ENCODE measurements around the gene PLCG1. TPM values are rescaled to one million over a fixed set of nuclear protein-coding genes. Genes with fewer than 3 reads are reported as not detected.

PLCG1 gene
- total RNA-seq, 2 experiments from 2014 or later: 395 to 443 TPM

DNA sequence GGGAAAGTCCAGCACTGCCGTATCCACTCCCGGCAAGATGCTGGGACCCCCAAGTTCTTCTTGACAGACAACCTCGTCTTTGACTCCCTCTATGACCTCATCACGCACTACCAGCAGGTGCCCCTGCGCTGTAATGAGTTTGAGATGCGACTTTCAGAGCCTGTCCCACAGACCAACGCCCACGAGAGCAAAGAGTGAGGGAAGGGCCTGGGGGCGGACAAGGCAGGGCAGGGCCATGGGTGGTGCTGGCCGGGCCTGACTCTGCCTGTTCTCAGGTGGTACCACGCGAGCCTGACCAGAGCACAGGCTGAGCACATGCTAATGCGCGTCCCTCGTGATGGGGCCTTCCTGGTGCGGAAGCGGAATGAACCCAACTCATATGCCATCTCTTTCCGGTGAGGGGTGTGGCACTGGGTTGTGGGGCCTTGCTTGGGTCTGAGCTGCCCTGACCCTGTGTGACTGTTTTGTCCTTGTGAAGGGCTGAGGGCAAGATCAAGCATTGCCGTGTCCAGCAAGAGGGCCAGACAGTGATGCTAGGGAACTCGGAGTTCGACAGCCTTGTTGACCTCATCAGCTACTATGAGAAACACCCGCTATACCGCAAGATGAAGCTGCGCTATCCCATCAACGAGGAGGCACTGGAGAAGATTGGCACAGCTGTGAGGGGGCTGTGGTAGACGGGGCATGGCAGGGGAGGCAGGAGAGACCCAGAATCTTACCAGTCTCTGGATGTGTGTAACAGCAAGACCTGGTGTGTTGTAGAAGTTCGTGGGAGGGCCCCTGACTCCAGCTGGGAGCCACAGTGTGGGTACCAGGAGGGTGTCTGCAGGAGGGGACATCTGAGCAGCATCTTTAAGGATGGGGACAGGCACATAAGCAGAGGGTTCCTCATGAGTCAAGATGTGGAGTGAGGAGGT lies 29.1 kb downstream of the PLCG1 start:
- Mint-ChIP-seq H3K27ac (no peak overlapping the region), H3K4me3 (no peak overlapping the region), H3K4me1 (peaks cover 55% of the 10 kb centered on the region), H3K9me3 (no peaks in the 10 kb centered on the region), H3K27me3 (no peaks in the 10 kb centered on the region), H3K36me3 (ENCODE audit: low read depth) (peaks cover 79% of the 10 kb centered on the region)
- ChIA-PET POLR2A (no interaction called here), CTCF (interaction anchor here (2.2 to 2.3 kb wide), 2 partner anchors 8 to 13 kb away, joined by 7 read pairs; no protein-coding TSS in a partner anchor)
- DNase-seq: no peak

- H3K27ac Mint-ChIP-seq: peak overlapping the region; percentile 47
- DNase-seq: no peak
- CTCF ChIA-PET: interaction anchor here (0.7 to 2.3 kb wide), 3 partner anchors 9 to 16 kb away, joined by 3 to 7 read pairs (median 7); no protein-coding TSS in a partner anchor
- no peaks in the 10 kb centered on the region for H3K9me3 Mint-ChIP-seq
- no peak overlapping the region for H3K4me3 Mint-ChIP-seq
- peaks cover 56% of the 10 kb centered on the region for H3K4me1 Mint-ChIP-seq
- POLR2A ChIA-PET: no interaction called here
- peaks cover 81% of the 10 kb centered on the region for H3K36me3 Mint-ChIP-seq (ENCODE audit: low read depth)
- H3K27me3 Mint-ChIP-seq: no peaks in the 10 kb centered on the region
Observed at GRCh38 chr20:41167118-41167470, 29.8 kb downstream of the PLCG1 start.

- no peaks in the 10 kb centered on the region for H3K27me3 Mint-ChIP-seq
- no peak overlapping the region for H3K4me3 Mint-ChIP-seq
- H3K9me3 Mint-ChIP-seq: no peaks in the 10 kb centered on the region
- ChIA-PET CTCF (interaction anchor here (0.7 to 2.3 kb wide), 5 partner anchors 9 to 16 kb away, joined by 3 to 7 read pairs (median 4); no protein-coding TSS in a partner anchor), POLR2A (no interaction called here)
- H3K27ac Mint-ChIP-seq: peak overlapping the region; percentile 47
- DNase-seq: no peak
- peaks cover 55% of the 10 kb centered on the region for H3K4me1 Mint-ChIP-seq
- peaks cover 78% of the 10 kb centered on the region for H3K36me3 Mint-ChIP-seq (ENCODE audit: low read depth)
Observed at GRCh38 chr20:41167481-41168253, 30.3 kb downstream of the PLCG1 start.

DNA sequence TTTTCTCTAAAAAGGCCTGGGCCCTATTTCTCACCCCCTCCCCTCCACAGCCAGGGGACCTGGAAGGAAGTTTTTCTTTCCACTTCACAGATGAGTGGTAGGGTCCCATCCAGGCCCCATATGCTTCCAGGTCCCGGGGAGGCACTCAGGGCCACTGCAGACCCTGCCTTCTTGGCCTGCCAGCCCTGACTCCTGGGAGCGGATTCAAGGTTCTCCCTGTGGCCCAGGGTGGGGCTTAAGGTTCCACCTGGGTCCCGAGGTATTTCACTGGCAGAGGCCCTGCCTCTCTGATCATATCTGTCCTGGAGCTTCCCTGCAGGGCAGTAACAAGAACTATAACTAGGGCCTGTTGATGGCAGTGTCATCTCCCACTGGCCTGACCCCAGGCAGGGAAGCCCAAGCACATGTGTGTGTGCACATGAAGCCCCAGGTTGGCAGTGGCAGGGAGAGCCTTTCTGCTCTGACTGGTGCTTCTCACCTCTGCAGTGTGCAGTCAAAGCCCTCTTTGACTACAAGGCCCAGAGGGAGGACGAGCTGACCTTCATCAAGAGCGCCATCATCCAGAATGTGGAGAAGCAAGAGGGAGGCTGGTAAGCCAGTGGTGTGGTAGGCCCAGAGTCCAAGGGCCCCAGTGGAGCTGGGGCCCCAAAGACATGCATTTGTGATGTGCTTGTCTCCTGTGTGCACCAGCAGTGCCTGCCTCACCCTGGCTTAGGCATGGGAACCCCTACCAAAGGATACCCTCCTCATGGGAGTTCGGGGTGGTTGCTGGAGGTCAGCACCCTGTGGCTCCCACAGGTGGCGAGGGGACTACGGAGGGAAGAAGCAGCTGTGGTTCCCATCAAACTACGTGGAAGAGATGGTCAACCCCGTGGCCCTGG lies 31.2 kb downstream of the PLCG1 start:
- Mint-ChIP-seq H3K4me3 (no peak overlapping the region), H3K27me3 (no peaks in the 10 kb centered on the region), H3K4me1 (peaks cover 56% of the 10 kb centered on the region), H3K9me3 (no peaks in the 10 kb centered on the region), H3K36me3 (ENCODE audit: low read depth) (peaks cover 78% of the 10 kb centered on the region), H3K27ac (no peak overlapping the region)
- ChIA-PET CTCF (interaction anchor here (0.7 to 2.3 kb wide), 4 partner anchors 10 to 15 kb away, joined by 3 to 7 read pairs (median 6); no protein-coding TSS in a partner anchor), POLR2A (no interaction called here)
- no peak for DNase-seq

DNA sequence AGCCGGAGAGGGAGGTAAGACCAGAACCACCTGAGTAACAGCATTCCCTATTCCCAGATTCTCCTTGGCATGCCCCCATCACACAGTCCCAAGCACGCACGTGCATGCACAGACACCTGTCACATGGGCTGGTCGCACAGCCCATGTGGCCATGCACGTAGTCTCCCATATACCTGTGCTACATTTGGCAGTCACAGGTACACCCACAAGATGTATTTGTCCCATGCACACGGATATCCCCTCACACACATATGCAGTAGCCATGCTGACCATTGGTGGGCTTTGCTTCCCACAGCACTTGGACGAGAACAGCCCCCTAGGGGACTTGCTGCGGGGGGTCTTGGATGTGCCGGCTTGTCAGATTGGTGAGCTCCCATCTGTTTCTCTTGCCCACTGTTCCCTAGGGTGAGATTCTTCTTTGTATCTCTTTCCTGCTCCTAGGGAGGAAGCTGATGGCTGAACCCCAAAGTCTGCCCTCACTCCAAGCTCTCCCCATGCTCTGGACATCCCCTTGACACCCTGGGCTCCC lies 31.9 kb downstream of the PLCG1 start:
- peaks cover 74% of the 10 kb centered on the region for H3K36me3 Mint-ChIP-seq (ENCODE audit: low read depth)
- H3K4me1 Mint-ChIP-seq: peaks cover 49% of the 10 kb centered on the region
- no peak for DNase-seq
- ChIA-PET CTCF (interaction anchor here (1.1 kb wide), 1 partner anchor 14 kb away, joined by 4 read pairs; no protein-coding TSS in a partner anchor), POLR2A (no interaction called here)
- H3K4me3 Mint-ChIP-seq: no peak overlapping the region
- H3K9me3 Mint-ChIP-seq: no peaks in the 10 kb centered on the region
- H3K27ac Mint-ChIP-seq: no peak overlapping the region
- no peaks in the 10 kb centered on the region for H3K27me3 Mint-ChIP-seq

DNA sequence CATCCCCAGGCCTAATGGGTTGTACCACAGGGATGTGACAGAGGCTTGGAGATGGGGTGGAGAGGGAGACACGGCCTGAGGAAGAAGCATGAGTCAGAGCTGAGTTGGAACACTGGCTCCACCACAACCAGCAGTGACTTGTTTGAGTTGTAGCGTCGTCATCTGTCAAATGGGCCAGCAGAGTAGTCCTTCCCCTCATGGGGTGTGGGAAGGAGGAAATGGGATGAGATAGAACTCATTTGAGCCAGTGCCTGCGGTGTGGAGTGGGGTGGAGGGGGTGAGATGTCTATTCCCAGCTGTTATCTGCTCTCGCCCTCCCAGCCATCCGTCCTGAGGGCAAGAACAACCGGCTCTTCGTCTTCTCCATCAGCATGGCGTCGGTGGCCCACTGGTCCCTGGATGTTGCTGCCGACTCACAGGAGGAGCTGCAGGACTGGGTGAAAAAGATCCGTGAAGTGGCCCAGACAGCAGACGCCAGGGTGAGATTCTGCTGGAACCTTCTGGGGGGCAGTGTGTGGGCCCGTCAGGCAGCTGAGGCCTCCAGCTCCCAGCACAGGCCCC lies 32.5 kb downstream of the PLCG1 start:
- peak overlapping the region; percentile 0 for H3K27ac Mint-ChIP-seq
- ChIA-PET CTCF (interaction anchor here (0.5 to 1.9 kb wide), 4 partner anchors 13 to 28 kb away, joined by 3 to 5 read pairs (median 4); no protein-coding TSS in a partner anchor), POLR2A (no interaction called here)
- peaks cover 48% of the 10 kb centered on the region for H3K4me1 Mint-ChIP-seq
- H3K9me3 Mint-ChIP-seq: no peaks in the 10 kb centered on the region
- DNase-seq: no peak
- no peak overlapping the region for H3K4me3 Mint-ChIP-seq
- H3K36me3 Mint-ChIP-seq (ENCODE audit: low read depth): peaks cover 74% of the 10 kb centered on the region
- H3K27me3 Mint-ChIP-seq: no peaks in the 10 kb centered on the region

DNA sequence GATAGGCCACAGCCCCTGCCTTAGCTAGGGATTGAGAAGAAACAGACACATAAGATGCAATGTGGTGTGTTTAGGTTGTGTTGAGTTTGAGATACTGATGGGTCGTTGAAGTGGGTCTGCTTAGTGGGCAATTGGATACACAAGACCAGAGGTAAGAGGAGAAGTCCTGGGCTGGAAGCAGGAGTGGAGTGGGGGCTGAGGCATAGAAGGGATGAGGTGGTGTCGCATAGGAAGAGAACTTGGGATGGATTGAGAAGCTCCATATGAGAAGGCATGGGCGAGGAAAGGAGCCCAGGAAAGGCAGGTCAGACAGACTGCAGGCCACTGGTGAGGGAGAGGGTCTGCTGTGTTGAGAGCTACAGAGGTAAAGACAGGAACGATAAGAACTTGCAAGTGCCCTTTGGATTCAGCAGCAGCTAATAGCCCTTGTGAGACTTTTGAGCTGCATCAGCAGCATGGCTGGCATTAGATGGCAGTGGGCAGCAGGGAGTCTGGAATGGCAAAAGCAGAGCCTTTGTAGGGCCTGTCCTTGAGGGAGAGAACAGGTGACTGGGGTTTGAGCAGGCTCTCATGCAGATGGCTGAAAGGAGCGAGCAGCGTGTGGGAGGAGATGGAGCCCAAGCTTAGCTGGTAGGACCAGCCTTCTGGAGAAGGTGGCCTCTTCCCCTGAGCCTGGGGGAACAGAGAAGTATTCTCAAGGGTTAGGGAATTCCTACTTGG lies 33.2 kb downstream of the PLCG1 start:
- Mint-ChIP-seq H3K9me3 (no peaks in the 10 kb centered on the region), H3K27me3 (no peaks in the 10 kb centered on the region), H3K27ac (peak overlapping the region; percentile 62), H3K4me1 (peaks cover 48% of the 10 kb centered on the region), H3K36me3 (ENCODE audit: low read depth) (peaks cover 72% of the 10 kb centered on the region), H3K4me3 (no peak overlapping the region)
- ChIA-PET POLR2A (no interaction called here), CTCF (interaction anchor here (0.5 to 1.9 kb wide), 4 partner anchors 13 to 29 kb away, joined by 3 to 5 read pairs (median 4); no protein-coding TSS in a partner anchor)
- no peak for DNase-seq

- ChIA-PET CTCF (interaction anchor here (0.6 to 2.7 kb wide), 8 partner anchors 9 to 154 kb away, joined by 3 to 13 read pairs (median 4); no protein-coding TSS in a partner anchor), POLR2A (no interaction called here)
- Mint-ChIP-seq H3K4me1 (peaks cover 37% of the 10 kb centered on the region), H3K4me3 (no peak overlapping the region), H3K27ac (peak overlapping the region; percentile 52), H3K36me3 (ENCODE audit: low read depth) (peaks cover 69% of the 10 kb centered on the region), H3K9me3 (no peaks in the 10 kb centered on the region), H3K27me3 (no peaks in the 10 kb centered on the region)
- DNase-seq: no peak
Observed at GRCh38 chr20:41171736-41172295, 34.5 kb downstream of the PLCG1 start.

DNA sequence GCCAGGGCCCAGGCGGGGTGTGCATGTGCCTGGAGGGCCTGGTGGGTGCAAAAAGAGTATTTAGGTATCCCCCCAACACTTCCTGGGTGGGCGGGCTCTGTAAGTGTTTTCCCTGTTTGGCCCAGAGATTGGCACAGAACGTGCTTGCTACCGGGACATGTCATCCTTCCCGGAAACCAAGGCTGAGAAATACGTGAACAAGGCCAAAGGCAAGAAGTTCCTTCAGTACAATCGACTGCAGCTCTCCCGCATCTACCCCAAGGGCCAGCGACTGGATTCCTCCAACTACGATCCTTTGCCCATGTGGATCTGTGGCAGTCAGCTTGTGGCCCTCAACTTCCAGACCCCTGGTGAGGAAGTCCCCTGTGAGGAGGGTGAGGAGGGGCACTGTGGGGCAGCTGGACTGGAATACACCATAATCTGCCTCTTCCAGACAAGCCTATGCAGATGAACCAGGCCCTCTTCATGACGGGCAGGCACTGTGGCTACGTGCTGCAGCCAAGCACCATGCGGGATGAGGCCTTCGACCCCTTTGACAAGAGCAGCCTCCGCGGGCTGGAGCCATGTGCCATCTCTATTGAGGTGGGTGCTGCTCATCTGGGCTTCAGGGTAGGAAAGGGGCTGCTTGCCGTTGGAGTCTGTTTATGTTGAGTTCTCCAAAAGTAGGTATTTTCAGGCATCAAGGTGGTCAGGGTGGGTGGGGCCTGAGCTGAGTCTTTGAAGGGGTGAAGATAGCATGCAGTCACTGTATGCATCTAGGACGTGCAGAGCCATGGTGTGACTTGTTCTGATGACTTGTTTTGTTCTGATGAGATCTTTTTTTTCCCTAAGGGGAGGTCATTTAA lies 35.2 kb downstream of the PLCG1 start:
- Mint-ChIP-seq H3K27me3 (no peaks in the 10 kb centered on the region), H3K4me3 (no peak overlapping the region), H3K4me1 (peaks cover 30% of the 10 kb centered on the region), H3K27ac (peak overlapping the region; percentile 7), H3K9me3 (no peaks in the 10 kb centered on the region), H3K36me3 (ENCODE audit: low read depth) (peaks cover 63% of the 10 kb centered on the region)
- DNase-seq: no peak
- ChIA-PET CTCF (interaction anchor here (0.7 to 2.7 kb wide), 17 partner anchors 8 to 204 kb away, joined by 3 to 13 read pairs (median 4); no protein-coding TSS in a partner anchor), POLR2A (no interaction called here)

GRCh38 chr20:41173161-41173721 lies 35.9 kb downstream of the PLCG1 start:
- H3K9me3 Mint-ChIP-seq: no peaks in the 10 kb centered on the region
- ChIA-PET CTCF (interaction anchor here (0.6 to 2.7 kb wide), 17 partner anchors 8 to 204 kb away, joined by 3 to 13 read pairs (median 4); no protein-coding TSS in a partner anchor), POLR2A (no interaction called here)
- H3K27me3 Mint-ChIP-seq: no peaks in the 10 kb centered on the region
- H3K4me3 Mint-ChIP-seq: no peak overlapping the region
- peaks cover 69% of the 10 kb centered on the region for H3K36me3 Mint-ChIP-seq (ENCODE audit: low read depth)
- H3K27ac Mint-ChIP-seq: no peak overlapping the region
- DNase-seq: peak; percentile 62
- H3K4me1 Mint-ChIP-seq: peaks cover 26% of the 10 kb centered on the region

Data from activated CD4-positive, alpha-beta T cell treated with anti-CD3 and anti-CD28 coated beads, Interleukin-2, amount 10 ng/mL, durations not matched to agents 7 days and 5 days (primary cell).